Thymus (tissue), 14 donors: ENCODE data around the gene SYPL1. TPM values are rescaled to one million over a fixed set of nuclear protein-coding genes. Genes with fewer than 3 reads are reported as not detected.

Experiments used
- DNase-seq, 9 donors: peaks; one replicate each; pipeline ENCODE4 v3.0.0-alpha.2; 2013; ENCODE audit warnings: low spot score in 9 of 9, low read depth in 6 of 9, missing footprints in 1 of 9
- H3K27ac ChIP-seq, 2 donors: one replicate each; pipeline ENCODE4 v1.5.1; 2013; ENCODE audit warnings: control low read depth in 1 of 2, low read depth in 1 of 2, low read length in 1 of 2, mild to moderate bottlenecking in 1 of 2, moderate library complexity in 1 of 2
- H3K27me3 ChIP-seq, 2 donors: one replicate each; pipeline ENCODE4 v1.5.1; 2013; ENCODE audit warnings: low read length in 1 of 2; ENCODE audit not compliant: control insufficient read depth in 2 of 2, insufficient read depth in 1 of 2
- H3K36me3 ChIP-seq, 2 donors: one replicate each; pipeline ENCODE4 v1.5.1; 2013; ENCODE audit warnings: low read length in 1 of 2, mild to moderate bottlenecking in 1 of 2, moderate library complexity in 1 of 2; ENCODE audit not compliant: control insufficient read depth in 2 of 2, insufficient read depth in 2 of 2
- H3K4me1 ChIP-seq, 2 donors: one replicate each; pipeline ENCODE4 v1.5.1; 2013; ENCODE audit warnings: low read length in 2 of 2; ENCODE audit not compliant: control insufficient read depth in 2 of 2, insufficient read depth in 2 of 2
- H3K4me3 ChIP-seq, 2 donors: one replicate each; pipeline ENCODE4 v1.5.1; 2013; ENCODE audit warnings: low read length in 2 of 2, control low read depth in 1 of 2, mild to moderate bottlenecking in 1 of 2
- H3K9me3 ChIP-seq, 2 donors: one replicate each; pipeline ENCODE4 v1.5.1; 2013; ENCODE audit warnings: low read length in 1 of 2, mild to moderate bottlenecking in 1 of 2; ENCODE audit not compliant: control insufficient read depth in 2 of 2, insufficient read depth in 1 of 2
- WGBS: extraction: QIAGEN DNeasy Blood & Tissue Kit; methylation state at CpG from one replicate; pipeline ENCODE4 v1.1.7; 2013; 5-methylcytosine and 5-hydroxymethylcytosine counted together
- long read RNA-seq, 10 donors: transcript quantifications; one replicate each; lab custom pipeline, GENCODE V29; 2026
- polyA plus RNA-seq: library from polyadenylated mRNA; stranded (reverse); fragments of 200-250 nt; gene quantifications from one replicate; pipeline ENCODE4 v1.2.3, GENCODE V29; 2013
- total RNA-seq: library from RNA; stranded (reverse); fragments of 120-200 nt; gene quantifications from one replicate; pipeline ENCODE4 v1.2.4, GENCODE V29; 2013
- donor health status: healthy.

The SYPL1 gene
- total RNA-seq (22.4 TPM), polyA plus RNA-seq (77.0 TPM)
- long read RNA-seq, donor 1, transcript SYPL1-202 (5 exons, 2,151 nt): major isoform, 5 of 5 reads
- long read RNA-seq, donor 1, partial matches to known transcripts: 0 of 5 reads
- long read RNA-seq, donor 1, other reads (novel, unspliced or antisense): 0 of 5 reads
- long read RNA-seq, donor 2: 0 reads
- long read RNA-seq, donor 3, transcript SYPL1-202 (5 exons, 2,151 nt): major isoform, 42 of 43 reads
- long read RNA-seq, donor 3, partial matches to known transcripts: 0 of 43 reads
- long read RNA-seq, donor 3, other reads (novel, unspliced or antisense): 0 of 43 reads
- long read RNA-seq, donor 4, transcript SYPL1-202 (5 exons, 2,151 nt): major isoform, 25 of 25 reads
- long read RNA-seq, donor 4, partial matches to known transcripts: 0 of 25 reads
- long read RNA-seq, donor 4, other reads (novel, unspliced or antisense): 0 of 25 reads
- long read RNA-seq, donor 5, transcript SYPL1-202 (5 exons, 2,151 nt): major isoform, 61 of 62 reads
- long read RNA-seq, donor 5, partial matches to known transcripts: 0 of 62 reads
- long read RNA-seq, donor 5, other reads (novel, unspliced or antisense): 0 of 62 reads
- long read RNA-seq, donor 6, transcript SYPL1-202 (5 exons, 2,151 nt): major isoform, 29 of 30 reads
- long read RNA-seq, donor 6, partial matches to known transcripts: 0 of 30 reads
- long read RNA-seq, donor 6, other reads (novel, unspliced or antisense): 0 of 30 reads
- long read RNA-seq, donor 7, transcript SYPL1-202 (5 exons, 2,151 nt): major isoform, 48 of 50 reads
- long read RNA-seq, donor 7, partial matches to known transcripts: 0 of 50 reads
- long read RNA-seq, donor 7, other reads (novel, unspliced or antisense): 0 of 50 reads
- long read RNA-seq, donor 8, transcript SYPL1-202 (5 exons, 2,151 nt): major isoform, 26 of 27 reads
- long read RNA-seq, donor 8, partial matches to known transcripts: 0 of 27 reads
- long read RNA-seq, donor 8, other reads (novel, unspliced or antisense): 0 of 27 reads
- long read RNA-seq, donor 9, transcript SYPL1-202 (5 exons, 2,151 nt): major isoform, 26 of 27 reads
- long read RNA-seq, donor 9, partial matches to known transcripts: 0 of 27 reads
- long read RNA-seq, donor 9, other reads (novel, unspliced or antisense): 0 of 27 reads
- long read RNA-seq, donor 10, transcript SYPL1-202 (5 exons, 2,151 nt): major isoform, 36 of 37 reads
- long read RNA-seq, donor 10, partial matches to known transcripts: 0 of 37 reads
- long read RNA-seq, donor 10, other reads (novel, unspliced or antisense): 0 of 37 reads

DNA sequence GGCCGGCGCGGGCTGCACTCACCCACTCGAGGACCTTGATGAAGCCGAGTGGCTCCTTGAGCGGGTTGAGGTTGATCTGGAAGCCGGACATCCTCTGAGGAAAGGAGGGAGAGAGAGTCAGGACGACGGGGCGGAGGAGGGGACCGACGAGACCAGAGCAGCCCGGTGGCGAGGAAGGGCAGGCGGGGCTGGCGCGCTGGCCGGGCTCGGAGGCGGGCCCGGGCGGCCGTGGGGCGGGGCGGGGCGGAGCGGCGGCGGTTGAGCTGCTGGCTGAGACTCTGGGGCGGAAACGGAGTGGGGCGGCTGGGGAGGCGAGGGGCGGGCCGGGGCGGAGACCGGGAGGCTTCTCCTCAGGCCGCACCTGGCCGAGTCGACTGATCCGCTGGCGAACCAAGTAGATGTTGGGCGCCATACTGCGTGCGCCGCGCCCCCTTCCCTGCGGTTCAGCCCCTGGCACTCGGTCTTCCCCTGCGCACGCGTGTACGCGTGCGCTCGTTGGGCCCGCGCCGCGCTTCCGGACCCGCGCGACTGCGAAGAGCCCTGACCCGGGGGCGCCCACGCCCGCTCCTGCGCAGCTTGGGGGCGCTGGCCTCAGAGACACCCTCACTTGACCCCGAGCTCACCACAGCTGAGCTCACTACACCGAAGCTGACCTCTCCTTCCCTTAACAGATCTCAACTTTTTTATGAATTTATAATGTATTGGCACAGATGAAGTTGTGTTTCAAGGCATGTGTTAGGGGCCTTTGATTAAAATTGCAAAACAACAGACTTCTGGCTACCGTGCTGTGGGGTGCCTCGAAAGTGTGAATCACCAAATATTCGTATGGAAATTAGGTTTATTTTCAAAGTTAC is at the start of gene SYPL1:
Gene SYPL1, minus strand, starts transcription at position 195 of the 854 bp plus-strand sequence. Its CDS starts 104 bp downstream, at position 91.
- Histone ChIP-seq H3K36me3 (peaks cover 0 to 8% of the 10 kb centered on the region in 2 donors), H3K4me1 (peaks cover 17 to 21% of the 10 kb centered on the region in 2 donors), H3K27me3 (no peaks in the 10 kb centered on the region), H3K9me3 (no peaks in the 10 kb centered on the region), H3K27ac (peak within 1 kb of the TSS; percentile 89 to 98), H3K4me3 (peak within 1 kb of the TSS; percentile 78 to 93)
- DNase-seq: peak; percentile 71 to 96 (median 91)
- WGBS: 2% methylated on average over 76 of the region's 76 CpGs

DNA sequence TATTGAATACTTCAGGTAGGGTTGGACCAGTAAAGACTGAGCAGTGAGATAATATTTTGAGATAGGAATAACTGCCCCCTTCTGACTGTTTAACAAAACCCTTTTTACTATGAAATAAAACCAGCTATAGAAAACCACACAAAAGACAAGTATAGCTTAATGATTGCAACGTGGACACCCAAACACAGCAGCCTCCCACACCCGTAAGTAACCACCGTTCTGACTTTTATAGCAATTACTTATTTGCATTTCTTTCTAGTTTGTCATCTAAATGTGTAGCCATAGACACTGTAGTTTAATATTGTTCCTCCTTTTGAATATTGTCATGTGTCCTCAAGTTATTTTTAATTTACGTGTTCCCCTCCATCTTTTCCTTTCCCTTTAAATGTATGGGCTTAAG is 42.9 kb upstream of the SYPL1 start:
- WGBS: 84% methylated on average over 4 of the region's 4 CpGs

DNA sequence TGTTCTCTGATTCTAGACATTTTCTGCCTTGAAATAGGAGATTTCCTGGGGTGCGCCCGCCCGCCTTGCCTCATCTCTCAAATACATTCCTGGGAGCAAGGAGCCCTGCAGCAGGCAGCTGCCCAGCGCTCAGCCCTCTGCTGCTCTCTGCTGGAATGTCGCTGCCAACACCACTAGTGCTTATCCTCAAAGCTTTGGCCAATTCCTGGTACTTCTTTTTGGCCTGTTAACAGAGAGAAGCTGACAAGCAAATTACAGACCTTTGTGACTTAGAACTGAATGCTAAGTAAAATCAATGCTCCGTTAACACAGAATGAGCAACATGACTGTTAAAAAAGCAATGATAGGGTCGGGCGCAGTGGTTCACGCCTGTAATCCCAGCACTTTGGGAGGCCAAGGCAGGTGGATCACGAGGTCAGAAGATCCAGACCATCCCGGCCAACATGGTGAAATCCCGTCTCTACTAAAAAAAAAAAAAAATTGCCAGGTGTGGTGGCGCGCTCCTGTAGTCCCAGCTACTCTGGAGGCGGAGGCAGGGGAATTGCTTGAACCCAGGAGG is 41.9 kb upstream of the SYPL1 start:
- H3K27me3 ChIP-seq: no peaks in the 10 kb centered on the region
- H3K36me3 ChIP-seq: no peaks in the 10 kb centered on the region
- no peaks in the 10 kb centered on the region for H3K9me3 ChIP-seq
- no peak overlapping the region for H3K4me3 ChIP-seq
- peak; percentile 27 to 78 (median 63) for DNase-seq
- 60% methylated on average over 15 of the region's 15 CpGs for WGBS
- no peak overlapping the region for H3K27ac ChIP-seq
- H3K4me1 ChIP-seq: peaks cover 0 to 9% of the 10 kb centered on the region in 2 donors

More for the DNA sequence above, 42.9 kb upstream of the SYPL1 start:
- Histone ChIP-seq H3K27ac (no peak overlapping the region), H3K9me3 (no peaks in the 10 kb centered on the region), H3K36me3 (no peaks in the 10 kb centered on the region), H3K4me1 (peaks cover 0 to 9% of the 10 kb centered on the region in 2 donors), H3K4me3 (no peak overlapping the region), H3K27me3 (no peaks in the 10 kb centered on the region)
- no peak for DNase-seq

DNA sequence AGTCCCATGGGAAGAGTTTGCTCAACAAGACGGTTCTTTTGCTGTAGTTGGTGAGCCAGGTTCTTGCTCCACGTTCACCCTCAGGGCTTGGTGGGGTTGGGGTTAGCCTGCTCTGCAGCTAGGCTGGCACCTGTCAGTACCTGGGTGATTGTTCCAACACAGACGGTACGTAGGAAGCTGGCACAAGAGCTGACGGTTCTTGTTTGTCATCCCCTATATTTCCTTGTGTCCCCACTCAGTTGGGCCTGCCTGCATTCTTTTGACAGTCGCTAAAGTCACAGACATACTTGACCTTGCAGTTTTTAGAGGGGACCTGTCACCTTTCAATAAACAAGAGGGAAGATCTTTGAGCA is 40.2 kb upstream of the SYPL1 start:
- no peak overlapping the region for H3K4me3 ChIP-seq
- no peaks in the 10 kb centered on the region for H3K27me3 ChIP-seq
- 88% methylated on average over 6 of the region's 6 CpGs for WGBS
- H3K9me3 ChIP-seq: no peaks in the 10 kb centered on the region
- H3K36me3 ChIP-seq: no peaks in the 10 kb centered on the region
- peaks cover 0 to 9% of the 10 kb centered on the region in 2 donors for H3K4me1 ChIP-seq
- DNase-seq: no peak
- H3K27ac ChIP-seq: no peak overlapping the region

DNA sequence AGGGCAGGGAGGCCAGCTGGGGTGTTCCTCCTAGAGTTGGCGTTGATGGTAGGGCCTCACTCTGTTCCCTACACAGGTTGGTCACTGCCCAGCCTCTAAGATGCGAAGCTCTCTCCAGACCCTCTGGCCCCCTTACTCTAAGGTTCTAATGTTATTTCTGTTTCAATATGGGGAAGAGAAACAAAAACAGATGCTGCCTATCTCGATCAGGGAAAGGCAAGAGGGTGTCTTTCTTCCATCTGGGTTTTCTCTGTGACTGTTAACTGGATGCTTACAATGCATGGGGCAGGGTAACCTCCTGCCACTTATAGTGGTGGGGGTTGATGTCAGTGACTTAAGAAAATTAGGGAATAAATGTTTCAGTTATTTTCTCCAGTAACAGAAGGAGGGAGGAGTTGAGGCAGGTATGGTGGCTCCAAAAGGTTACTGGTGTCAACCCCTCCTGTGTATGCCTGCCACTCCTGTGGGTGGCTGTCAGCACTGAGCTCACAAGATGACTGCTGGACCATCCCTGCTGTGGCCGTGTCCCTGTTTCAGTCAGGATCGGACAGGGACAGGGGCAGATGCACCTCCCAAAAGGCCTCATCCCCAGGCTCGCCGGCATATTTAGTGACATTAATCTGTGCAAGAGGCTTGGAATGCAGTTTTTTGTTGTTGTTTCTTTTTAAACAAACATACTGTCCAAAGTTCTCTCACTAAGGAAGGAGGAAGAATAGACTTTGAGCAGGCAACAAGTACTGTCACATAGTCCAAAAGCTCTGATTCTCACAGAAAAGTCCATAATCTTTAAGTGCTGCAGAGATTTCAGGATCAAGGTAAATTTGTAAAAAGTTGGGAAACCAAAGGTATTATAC is 39.6 kb upstream of the SYPL1 start:
- no peaks in the 10 kb centered on the region for H3K27me3 ChIP-seq
- no peak overlapping the region for H3K27ac ChIP-seq
- WGBS: 96% methylated on average over 7 of the region's 7 CpGs
- no peaks in the 10 kb centered on the region for H3K9me3 ChIP-seq
- DNase-seq: no peak
- H3K36me3 ChIP-seq: no peaks in the 10 kb centered on the region
- peaks cover 0 to 9% of the 10 kb centered on the region in 2 donors for H3K4me1 ChIP-seq
- no peak overlapping the region for H3K4me3 ChIP-seq

DNA sequence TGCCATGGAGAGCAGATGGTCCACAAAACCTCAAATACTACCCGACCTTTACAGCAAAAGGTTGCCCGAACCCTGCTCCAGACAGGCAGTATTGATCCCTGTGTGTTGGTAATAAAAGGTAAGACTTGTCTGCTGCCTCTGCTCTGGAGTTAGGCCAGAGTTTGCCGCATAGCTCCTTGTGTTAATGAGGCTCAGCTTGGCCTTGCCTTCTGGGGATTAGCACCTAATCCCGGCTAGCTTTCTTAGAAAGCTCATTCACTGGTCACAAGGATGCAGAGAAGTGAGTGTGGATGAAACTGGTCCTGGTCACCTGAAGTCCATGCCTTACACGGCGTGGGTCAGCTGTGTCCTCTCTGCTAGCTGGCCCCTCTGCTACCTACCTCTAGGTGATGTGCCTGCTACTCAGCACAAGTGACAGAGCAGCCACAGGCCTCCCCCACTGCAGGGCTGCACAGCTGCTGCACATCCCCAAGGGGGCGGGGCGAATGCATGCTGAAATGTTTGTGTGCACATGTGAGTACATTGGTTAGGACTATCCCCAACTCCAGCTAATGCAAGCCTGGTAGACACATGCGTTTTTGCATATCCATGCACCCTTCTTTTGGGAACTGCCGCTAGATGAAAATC is 31.7 kb upstream of the SYPL1 start:
- H3K9me3 ChIP-seq: no peaks in the 10 kb centered on the region
- 98% methylated on average over 10 of the region's 10 CpGs for WGBS
- H3K36me3 ChIP-seq: no peaks in the 10 kb centered on the region
- peak in 3 of 9 donors; percentile 29 to 53 (median 35) for DNase-seq
- H3K27ac ChIP-seq: no peak overlapping the region
- H3K27me3 ChIP-seq: no peaks in the 10 kb centered on the region
- no peak overlapping the region for H3K4me3 ChIP-seq
- peaks cover 0 to 3% of the 10 kb centered on the region in 2 donors for H3K4me1 ChIP-seq

DNA sequence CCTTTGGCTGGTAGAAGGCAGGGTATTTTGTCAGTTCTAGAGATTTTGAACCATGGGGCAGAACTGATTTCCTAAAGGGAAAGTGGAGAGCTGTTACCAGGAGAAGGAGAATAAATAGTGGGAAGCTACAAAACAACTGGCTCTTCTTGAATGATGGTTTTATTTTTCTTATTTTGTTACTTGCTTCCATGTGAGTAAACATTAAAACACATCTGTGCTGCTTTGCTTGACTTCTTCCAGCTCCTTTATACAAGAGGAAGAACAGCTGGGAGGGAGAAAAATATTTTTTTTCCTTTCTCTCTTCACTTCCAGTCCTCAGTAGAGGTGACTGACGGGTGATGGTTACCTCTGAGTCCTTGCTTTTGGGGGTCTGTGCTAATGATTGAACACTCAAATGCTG is 30.0 kb upstream of the SYPL1 start:
- 98% methylated on average over 1 of the region's 1 CpG for WGBS
- Histone ChIP-seq H3K9me3 (no peaks in the 10 kb centered on the region), H3K4me3 (no peak overlapping the region), H3K27me3 (no peaks in the 10 kb centered on the region), H3K27ac (no peak overlapping the region), H3K4me1 (peaks cover 0 to 3% of the 10 kb centered on the region in 2 donors), H3K36me3 (no peaks in the 10 kb centered on the region)
- no peak for DNase-seq
